ENCODE results near the gene SLC25A1. TPM values are rescaled to one million over a fixed set of nuclear protein-coding genes. Genes with fewer than 3 reads are reported as not detected.

The SLC25A1 gene
- total and polyA plus RNA-seq, 7 donors: 7.3 to 23.1 (median 10.8) TPM

DNA sequence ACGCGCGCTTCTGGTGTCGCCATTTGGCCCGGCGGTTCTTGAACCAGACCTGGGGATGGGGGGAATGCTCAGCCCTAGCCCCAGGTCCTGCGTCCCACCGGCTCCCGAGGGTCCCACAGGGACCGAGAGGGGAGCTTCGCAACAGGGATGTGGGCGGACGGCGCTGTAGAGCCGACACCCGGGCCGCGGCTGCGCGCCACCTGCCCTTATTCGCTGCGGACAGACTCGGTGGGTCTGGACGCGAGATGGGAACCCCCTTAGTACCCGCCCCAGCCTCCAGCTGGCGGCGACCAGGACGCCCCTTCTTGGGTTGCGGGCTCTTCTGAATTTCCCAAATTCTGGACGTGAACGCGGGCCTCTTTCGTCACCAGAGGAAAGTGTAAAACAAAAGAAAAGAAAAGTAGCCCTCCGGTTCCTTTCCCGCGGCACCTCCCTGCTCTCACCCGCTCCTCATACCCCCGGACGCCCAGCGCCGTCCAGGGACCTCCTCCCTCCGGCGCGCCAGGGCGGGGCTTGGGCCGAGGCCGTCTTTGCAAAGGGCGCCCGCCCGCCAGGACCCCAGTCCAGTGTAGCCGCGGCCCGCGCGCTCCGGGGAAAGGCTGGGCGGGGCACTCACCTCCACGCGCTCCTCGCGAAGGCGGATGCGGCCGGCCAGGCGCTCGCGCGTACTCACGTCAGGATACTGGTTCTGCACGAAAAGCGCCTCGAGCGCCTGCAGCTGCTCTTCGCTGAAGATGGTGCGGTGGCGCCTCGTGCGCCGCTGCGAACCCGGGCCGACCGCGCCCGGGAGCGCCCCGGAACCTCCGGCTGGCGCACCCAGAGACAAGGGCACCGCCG, 29.3 kb downstream of the SLC25A1 start:
- H3K27ac ChIP-seq: no peak overlapping the region
- TF ChIP-seq, protein P1, sequence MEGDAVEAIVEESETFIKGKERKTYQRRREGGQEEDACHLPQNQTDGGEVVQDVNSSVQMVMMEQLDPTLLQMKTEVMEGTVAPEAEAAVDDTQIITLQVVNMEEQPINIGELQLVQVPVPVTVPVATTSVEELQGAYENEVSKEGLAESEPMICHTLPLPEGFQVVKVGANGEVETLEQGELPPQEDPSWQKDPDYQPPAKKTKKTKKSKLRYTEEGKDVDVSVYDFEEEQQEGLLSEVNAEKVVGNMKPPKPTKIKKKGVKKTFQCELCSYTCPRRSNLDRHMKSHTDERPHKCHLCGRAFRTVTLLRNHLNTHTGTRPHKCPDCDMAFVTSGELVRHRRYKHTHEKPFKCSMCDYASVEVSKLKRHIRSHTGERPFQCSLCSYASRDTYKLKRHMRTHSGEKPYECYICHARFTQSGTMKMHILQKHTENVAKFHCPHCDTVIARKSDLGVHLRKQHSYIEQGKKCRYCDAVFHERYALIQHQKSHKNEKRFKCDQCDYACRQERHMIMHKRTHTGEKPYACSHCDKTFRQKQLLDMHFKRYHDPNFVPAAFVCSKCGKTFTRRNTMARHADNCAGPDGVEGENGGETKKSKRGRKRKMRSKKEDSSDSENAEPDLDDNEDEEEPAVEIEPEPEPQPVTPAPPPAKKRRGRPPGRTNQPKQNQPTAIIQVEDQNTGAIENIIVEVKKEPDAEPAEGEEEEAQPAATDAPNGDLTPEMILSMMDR (IDR thresholded peaks at IDR 0.05): no peak
- DNase-seq: no peak
- H3K27me3 ChIP-seq (ENCODE audit: insufficient read depth in 3 of 3, low read length in 2 of 3): peaks cover 0 to 62% (median 31%) of the 10 kb centered on the region in 3 donors
- no peaks in the 10 kb centered on the region for H3K36me3 ChIP-seq (ENCODE audit: insufficient read depth in 1 of 2, low read depth in 1 of 2)
- peak overlapping the region; percentile 57 for H3K4me3 ChIP-seq
- no peaks in the 10 kb centered on the region for H3K9me3 ChIP-seq
- WGBS, 3 donors: 1 to 2% (median 1%) methylated on average over 51 to 92 of the region's 92 CpGs
- peaks cover 6% of the 10 kb centered on the region for H3K4me1 ChIP-seq
- intact Hi-C loops (cut with DNase I): no loop called here
- ATAC-seq: no peak

DNA sequence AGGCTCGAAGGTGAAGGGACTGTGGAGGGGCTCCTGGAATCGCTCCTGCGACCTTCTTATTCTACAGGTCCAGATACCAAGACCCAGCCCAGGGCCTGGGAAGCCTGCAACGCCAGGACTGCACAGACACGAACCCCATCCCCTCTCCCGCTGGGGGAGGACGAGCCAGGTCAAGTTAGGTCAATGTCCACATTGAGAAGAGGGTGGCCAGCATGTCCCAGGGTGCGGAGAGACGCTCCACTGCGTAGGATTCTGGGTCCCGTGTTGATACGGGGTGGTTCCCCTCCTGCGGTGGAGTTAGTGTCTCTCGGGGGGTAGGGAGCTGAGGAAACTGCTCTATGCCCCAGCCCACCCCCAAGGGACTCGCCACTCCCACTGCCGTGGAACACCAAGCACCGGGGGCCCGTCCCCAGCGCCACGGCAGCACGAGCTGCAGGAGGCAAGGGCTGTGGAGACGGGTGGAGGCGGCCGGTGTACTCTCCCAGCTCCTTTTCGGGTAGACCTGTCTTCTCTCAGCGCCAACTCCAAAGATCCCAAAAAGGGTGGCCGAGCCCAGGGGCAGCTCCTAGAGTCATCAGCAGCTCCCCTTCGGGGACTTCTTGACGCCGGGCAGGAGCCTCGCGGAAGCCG, 30.0 kb downstream of the SLC25A1 start:
- DNase-seq: no peak
- peaks cover 0 to 55% (median 31%) of the 10 kb centered on the region in 3 donors for H3K27me3 ChIP-seq (ENCODE audit: insufficient read depth in 3 of 3, low read length in 2 of 3)
- WGBS, 3 donors: 27 to 30% (median 29%) methylated on average over 30 to 33 of the region's 33 CpGs
- TF ChIP-seq, protein P1 (IDR thresholded peaks at IDR 0.05): no peak
- no peak overlapping the region for H3K27ac ChIP-seq
- intact Hi-C loops (cut with DNase I): no loop called here
- no peak for ATAC-seq
- H3K9me3 ChIP-seq: no peaks in the 10 kb centered on the region
- H3K4me3 ChIP-seq: peak overlapping the region; percentile 57
- H3K4me1 ChIP-seq: peaks cover 10% of the 10 kb centered on the region
- H3K36me3 ChIP-seq (ENCODE audit: insufficient read depth in 1 of 2, low read depth in 1 of 2): no peaks in the 10 kb centered on the region

DNA sequence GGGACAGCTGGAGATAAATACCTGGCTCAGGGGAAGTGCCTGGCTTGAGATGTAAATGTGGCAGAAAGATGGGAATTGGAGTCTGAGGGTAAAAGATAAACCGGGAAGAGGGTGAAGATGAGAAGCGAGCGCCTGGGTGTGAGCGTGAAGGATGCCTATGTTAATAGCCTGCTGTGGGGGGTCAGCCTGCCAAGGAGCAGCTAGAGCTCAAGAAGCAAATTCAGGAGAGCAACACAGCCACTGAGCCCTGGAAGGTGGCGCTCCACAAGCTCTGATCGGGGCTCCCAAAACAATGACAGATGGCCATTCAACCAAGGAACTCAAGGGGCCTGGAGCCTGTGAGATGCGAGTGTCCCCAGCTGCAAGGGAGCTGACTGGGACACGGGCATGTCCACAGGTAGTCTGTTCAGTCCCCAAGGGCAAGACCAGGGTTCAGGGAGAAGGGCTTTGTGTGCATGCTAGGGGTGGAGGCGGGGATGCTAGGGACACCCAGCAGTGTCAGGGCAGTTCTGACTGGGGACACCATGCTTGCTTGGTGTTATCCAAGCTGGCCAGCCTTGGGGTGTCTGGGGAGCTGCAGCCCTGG, 31.2 kb downstream of the SLC25A1 start:
- ATAC-seq (no peak), DNase-seq (no peak)
- Histone ChIP-seq H3K9me3 (no peaks in the 10 kb centered on the region), H3K27ac (no peak overlapping the region), H3K4me1 (peaks cover 15% of the 10 kb centered on the region), H3K4me3 (no peak overlapping the region), H3K27me3 (ENCODE audit: insufficient read depth in 3 of 3, low read length in 2 of 3) (peaks cover 0 to 46% (median 31%) of the 10 kb centered on the region in 3 donors), H3K36me3 (ENCODE audit: insufficient read depth in 1 of 2, low read depth in 1 of 2) (peaks cover 0 to 6% of the 10 kb centered on the region in 2 donors)
- WGBS, 3 donors: 32 to 44% (median 37%) methylated on average over 9 of the region's 9 CpGs
- intact Hi-C loops (cut with DNase I): no loop called here
- TF ChIP-seq, protein P1 (IDR thresholded peaks at IDR 0.05): no peak

DNA sequence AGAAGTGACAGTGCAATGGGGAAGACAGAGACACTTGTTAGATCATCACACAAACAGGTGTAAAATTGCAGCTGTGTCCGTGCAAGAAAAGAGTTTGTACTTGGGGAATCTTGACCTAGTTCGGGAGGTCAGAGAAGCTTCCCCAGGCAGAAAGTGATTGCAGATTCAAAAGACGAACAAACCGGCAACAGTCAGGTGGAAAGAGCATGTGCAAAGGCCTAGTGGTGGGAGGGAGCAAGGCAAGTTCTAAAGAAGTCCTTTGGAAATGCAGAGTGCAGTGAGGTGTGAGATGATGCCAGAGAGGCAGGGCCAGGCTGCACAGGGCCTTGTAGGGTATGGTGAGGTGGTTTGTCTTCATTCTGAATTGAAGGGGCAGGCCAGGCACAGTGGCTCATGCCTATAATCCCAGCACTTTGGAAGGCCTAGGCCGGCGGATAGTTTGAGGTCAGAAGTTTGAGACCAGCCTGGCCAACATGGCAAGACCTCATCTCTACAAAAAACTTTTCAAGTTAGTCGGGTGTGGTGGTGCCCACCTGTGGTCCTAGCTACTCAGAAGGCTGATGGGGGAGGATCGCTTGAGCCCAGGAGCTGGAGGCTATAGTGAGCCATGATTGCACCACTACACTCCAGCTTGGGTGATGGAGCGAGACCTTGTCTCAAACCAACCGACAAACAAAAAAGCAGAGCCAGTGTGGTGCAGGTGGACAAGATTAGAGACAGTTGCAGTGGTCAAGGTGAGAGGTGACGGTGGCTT, 32.1 kb downstream of the SLC25A1 start:
- Histone ChIP-seq H3K27me3 (ENCODE audit: insufficient read depth in 3 of 3, low read length in 2 of 3) (peaks cover 0 to 37% (median 25%) of the 10 kb centered on the region in 3 donors), H3K27ac (no peak overlapping the region), H3K9me3 (no peaks in the 10 kb centered on the region), H3K36me3 (ENCODE audit: insufficient read depth in 1 of 2, low read depth in 1 of 2) (peaks cover 0 to 15% of the 10 kb centered on the region in 2 donors), H3K4me1 (peaks cover 15% of the 10 kb centered on the region), H3K4me3 (no peak overlapping the region)
- ATAC-seq (no peak), DNase-seq (no peak)
- TF ChIP-seq, protein P1 (IDR thresholded peaks at IDR 0.05): no peak
- WGBS, 3 donors: 78 to 82% (median 82%) methylated on average over 11 of the region's 11 CpGs
- intact Hi-C loops (cut with DNase I): no loop called here

Data from psoas muscle (tissue), 8 donors.